ENCODE results near the gene DDAH2. TPM values are rescaled to one million over a fixed set of nuclear protein-coding genes. Genes with fewer than 3 reads are reported as not detected.

The DDAH2 gene
- total RNA-seq, 1 donor from 2014 or later = 67.0 TPM

GRCh38 chr6:31742894-31743293 lies 13.8 kb upstream of the DDAH2 start:
- H3K4me3 ChIP-seq = no peak overlapping the region
- no peak for ATAC-seq
- no peaks in the 10 kb centered on the region for H3K9me3 ChIP-seq
- intact Hi-C loops (cut with DNase I) = no loop called here
- peaks cover 25% of the 10 kb centered on the region for H3K4me1 ChIP-seq
- no peak for DNase-seq
- H3K27ac ChIP-seq = no peak overlapping the region
- H3K27me3 ChIP-seq (ENCODE audit: low read depth) = no peaks in the 10 kb centered on the region
- TF ChIP-seq CTCF (IDR thresholded peaks at IDR 0.05) = no peak
- H3K36me3 ChIP-seq = peaks cover 4% of the 10 kb centered on the region

GRCh38 chr6:31741815-31742214 lies 12.7 kb upstream of the DDAH2 start:
- Histone ChIP-seq H3K27ac (no peak overlapping the region), H3K36me3 (peaks cover 4% of the 10 kb centered on the region), H3K27me3 (ENCODE audit: low read depth) (no peaks in the 10 kb centered on the region), H3K9me3 (no peaks in the 10 kb centered on the region), H3K4me1 (peaks cover 36% of the 10 kb centered on the region), H3K4me3 (no peak overlapping the region)
- DNase-seq = no peak
- intact Hi-C loops (cut with DNase I) = no loop called here
- TF ChIP-seq CTCF (IDR thresholded peaks at IDR 0.05) = no peak
- no peak for ATAC-seq

GRCh38 chr6:31740397-31741223 lies 11.5 kb upstream of the DDAH2 start:
- TF ChIP-seq CTCF (IDR thresholded peaks at IDR 0.05) = no peak
- Histone ChIP-seq H3K36me3 (peaks cover 4% of the 10 kb centered on the region), H3K4me3 (peak overlapping the region; percentile 90), H3K27ac (peak overlapping the region; percentile 76), H3K27me3 (ENCODE audit: low read depth) (no peaks in the 10 kb centered on the region), H3K4me1 (peaks cover 39% of the 10 kb centered on the region), H3K9me3 (no peaks in the 10 kb centered on the region)
- ATAC-seq = peak; percentile 7
- peak; percentile 72 for DNase-seq
- intact Hi-C loops (cut with DNase I) = no loop called here

- H3K9me3 ChIP-seq = no peaks in the 10 kb centered on the region
- H3K27ac ChIP-seq = peak within 1 kb of the TSS; percentile 93
- TF ChIP-seq CTCF (IDR thresholded peaks at IDR 0.05) = no peak
- peaks cover 4% of the 10 kb centered on the region for H3K36me3 ChIP-seq
- ATAC-seq (peak; percentile 92 to 96), DNase-seq (peak; percentile 98)
- H3K4me3 ChIP-seq = peak within 1 kb of the TSS; percentile 90
- H3K4me1 ChIP-seq = peaks cover 39% of the 10 kb centered on the region
- intact Hi-C loops (cut with DNase I) = loop anchor here (10.0 kb wide), 1 partner anchor 95 kb away; no protein-coding TSS in a partner anchor
- H3K27me3 ChIP-seq (ENCODE audit: low read depth) = no peaks in the 10 kb centered on the region
Observed at GRCh38 chr6:31739639-31740396, 10.7 kb upstream of the DDAH2 start, which contains the start of gene MSH5. MSH5 (plus strand) TSS chr6:31740005; CDS start chr6:31740467, 462 bp downstream.
